HG03457 (cell line): ENCODE results near the gene PSRC1.
"Not testable (repeated sequence)": the region's sequence is repeated elsewhere in the genome, so short reads cannot be mapped to it uniquely, and the experiment has no call there.

Experiments
- ATAC-seq: cut with Tn5 transposase; IDR thresholded peaks from one replicate; pipeline ENCODE4 v1.9.1; 2021; ENCODE audit warnings: moderate number of reproducible peaks; ENCODE audit not compliant: unreplicated experiment

PSRC1 gene

DNA sequence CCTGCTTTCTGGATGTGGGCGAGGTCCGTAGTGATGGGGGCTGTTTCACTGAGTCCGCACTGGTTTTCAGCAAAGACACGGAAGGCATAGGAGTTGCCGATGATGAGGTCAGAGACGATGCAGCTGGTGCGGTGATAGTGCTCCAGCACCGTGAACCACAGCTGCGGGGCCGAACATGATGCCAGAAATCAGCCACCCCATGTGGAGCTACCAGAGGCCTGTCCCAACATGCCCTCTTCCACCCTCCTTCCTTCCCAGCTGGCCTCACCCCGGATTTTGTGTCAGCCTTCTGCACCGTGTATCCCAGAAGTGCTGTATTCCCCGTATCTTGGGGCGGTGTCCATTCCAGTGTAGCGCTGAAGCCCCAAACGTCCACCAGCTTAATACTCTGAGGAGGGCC is 13.8 kb upstream of the PSRC1 start:
- no peak for ATAC-seq

GRCh38 chr1:109295712-109296415 is 12.9 kb upstream of the PSRC1 start:
- no peak for ATAC-seq

GRCh38 chr1:109294481-109294880 is 11.5 kb upstream of the PSRC1 start:
- no peak for ATAC-seq

DNA sequence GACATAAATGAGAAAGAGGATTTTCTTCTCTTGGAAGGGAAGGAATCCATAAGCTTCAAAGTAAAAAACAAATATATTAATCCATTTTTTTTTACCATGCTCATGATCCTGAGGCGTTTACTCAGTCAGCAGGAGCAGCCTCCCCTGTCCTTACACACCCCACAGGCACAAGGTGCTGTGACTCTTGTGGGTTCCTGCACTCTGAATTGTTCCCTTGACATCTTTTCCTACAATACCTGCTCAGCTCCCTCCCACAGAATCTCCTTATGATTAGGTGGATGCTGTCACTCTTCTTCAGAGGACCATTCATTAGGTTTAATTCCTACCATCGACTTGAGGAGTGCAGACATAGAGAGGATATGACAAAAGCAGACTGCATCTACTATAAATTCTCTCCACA is 10.1 kb upstream of the PSRC1 start:
- ATAC-seq: no peak

- ATAC-seq: no peak
These were observed 9.4 kb upstream of the PSRC1 start for GRCh38 chr1:109292364-109292763.

- no peak for ATAC-seq
These were observed 8.1 kb upstream of the PSRC1 start for GRCh38 chr1:109290998-109291397.

GRCh38 chr1:109290137-109290536 is 7.2 kb upstream of the PSRC1 start:
- no peak for ATAC-seq

- ATAC-seq: not testable (repeated sequence)
These were observed 3.8 kb upstream of the PSRC1 start for GRCh38 chr1:109286762-109287161.

DNA sequence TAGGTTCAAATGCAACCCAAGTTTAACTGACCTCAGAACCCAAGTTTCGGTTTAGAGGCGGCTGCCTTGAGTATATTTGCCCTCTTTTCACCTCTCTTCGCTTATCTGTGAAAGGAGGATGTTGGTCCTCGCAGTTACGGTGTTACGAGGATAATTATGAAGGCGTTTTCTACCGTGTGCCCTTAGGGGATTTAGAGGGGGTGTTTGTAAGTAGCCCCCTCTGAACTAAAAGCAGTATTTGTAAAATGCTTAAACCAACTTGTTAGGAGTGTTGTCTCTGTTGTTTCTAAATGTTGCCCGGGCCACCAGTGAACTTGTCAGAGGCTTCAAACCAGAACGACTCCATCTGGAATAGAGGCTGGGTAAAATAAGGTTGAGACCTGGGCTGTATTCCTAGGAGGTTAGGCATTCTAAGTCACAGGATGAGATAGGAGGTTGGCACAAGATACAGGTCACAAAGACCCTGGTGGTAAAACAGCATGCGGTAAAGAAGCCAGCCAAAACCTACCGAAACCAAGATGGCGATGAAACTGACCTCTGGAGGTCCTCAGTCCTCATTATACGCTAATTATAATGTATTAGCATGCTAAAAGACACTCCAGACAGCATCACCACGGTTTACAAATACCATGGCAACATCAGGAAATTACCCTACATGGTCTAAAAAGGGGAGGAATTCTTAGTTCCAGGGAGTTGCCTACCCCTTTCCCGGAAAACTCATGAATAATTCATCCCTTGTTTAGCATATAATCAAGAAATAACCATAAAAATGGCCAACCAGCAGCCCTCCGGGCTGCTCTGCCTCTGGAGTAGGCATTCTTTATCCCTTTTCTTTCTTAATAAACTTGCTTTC is 1.0 kb upstream of the PSRC1 start:
- no peak for ATAC-seq

GRCh38 chr1:109282497-109282951 is 421 bp downstream of the PSRC1 start:
- ATAC-seq: no peak

DNA sequence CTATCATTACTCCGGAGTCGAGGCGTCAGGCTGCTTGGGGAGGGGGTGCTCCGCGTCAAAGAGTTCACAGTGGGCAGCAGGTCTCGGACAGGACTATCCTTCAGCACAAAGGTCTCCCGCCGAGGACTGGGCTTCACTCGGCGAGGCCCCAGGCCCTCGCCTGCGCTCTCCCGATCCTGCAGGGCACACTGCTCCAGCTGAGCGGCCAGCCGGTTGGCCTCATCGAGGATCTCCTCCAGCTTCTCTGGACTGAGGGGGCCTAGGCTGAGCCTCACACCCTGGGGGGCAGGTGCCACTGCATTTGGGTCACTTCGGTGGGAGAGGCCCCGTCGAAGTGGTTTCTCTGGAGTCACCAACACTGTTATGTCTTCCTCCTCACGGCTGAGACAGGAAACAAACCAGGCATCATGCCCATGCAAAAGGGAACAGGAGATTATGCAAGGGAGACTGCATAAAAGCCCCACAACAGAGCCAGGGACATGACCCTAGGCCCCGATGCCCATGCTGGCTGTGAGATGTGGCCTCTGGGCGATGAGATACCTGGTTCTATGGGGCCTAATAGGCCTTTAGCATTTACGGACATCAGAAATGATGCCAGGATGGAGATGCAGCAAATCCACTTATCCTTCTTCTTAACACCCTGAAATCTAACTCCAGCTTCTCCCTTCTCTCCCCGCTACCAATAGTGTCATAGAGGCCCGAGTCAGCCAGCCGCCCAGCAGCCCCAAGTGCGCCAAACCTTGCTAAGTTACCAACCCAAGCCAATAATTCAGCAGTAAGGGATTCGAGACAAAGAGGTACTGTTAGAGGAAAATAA is 1.1 kb downstream of the PSRC1 start:
- ATAC-seq: no peak

DNA sequence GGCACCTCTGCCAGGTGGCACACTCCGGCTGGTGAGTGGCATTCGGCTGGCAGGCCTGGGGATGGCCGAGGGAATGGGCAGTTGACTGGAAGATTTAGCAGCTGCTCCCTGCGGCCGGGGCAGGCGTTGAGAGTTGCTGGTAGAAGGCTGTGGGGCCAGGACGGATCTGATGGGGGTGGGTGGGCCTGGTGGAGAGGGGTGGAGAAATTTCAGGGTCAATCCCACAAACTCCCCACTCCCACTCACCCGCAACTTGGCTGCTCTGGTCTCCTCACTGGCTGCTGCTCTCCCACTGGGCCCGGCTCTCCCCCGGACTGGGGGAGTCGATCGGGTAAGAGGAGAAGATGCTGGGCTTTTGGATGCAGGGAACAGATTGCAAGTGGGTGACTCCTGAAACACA is 2.1 kb downstream of the PSRC1 start:
- ATAC-seq: no peak

DNA sequence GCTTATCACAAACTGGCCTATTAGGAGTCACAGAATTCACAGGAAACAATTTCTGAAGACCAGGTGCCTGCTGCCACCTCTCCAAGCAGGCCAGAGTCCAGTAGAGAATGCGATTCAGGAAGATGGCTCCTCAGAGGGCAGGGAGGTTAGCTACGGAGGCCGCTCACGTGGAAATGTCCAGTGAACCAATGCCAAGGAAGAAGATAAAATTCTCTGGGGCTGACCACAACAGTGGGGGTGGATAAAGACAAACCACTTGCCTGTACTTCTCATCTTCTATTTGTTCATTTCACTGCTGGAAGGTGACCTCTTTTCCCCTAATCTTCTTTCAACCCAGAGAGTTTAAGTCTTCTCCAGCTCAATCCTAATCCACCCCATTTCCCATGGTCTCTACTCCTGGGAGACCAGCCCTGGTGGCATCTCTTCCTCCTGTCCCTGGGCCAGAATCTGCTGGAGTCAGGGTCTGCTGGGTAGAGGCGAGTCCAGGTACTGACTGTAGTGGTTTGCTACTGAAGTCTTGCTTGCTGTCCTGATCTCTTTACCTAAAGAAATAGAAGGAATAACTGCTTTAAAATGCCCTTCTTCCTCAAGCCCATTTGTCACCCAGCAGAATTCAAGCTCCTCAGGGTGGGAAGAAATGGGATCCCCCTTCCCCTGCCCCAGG is 3.2 kb downstream of the PSRC1 start:
- no peak for ATAC-seq

DNA sequence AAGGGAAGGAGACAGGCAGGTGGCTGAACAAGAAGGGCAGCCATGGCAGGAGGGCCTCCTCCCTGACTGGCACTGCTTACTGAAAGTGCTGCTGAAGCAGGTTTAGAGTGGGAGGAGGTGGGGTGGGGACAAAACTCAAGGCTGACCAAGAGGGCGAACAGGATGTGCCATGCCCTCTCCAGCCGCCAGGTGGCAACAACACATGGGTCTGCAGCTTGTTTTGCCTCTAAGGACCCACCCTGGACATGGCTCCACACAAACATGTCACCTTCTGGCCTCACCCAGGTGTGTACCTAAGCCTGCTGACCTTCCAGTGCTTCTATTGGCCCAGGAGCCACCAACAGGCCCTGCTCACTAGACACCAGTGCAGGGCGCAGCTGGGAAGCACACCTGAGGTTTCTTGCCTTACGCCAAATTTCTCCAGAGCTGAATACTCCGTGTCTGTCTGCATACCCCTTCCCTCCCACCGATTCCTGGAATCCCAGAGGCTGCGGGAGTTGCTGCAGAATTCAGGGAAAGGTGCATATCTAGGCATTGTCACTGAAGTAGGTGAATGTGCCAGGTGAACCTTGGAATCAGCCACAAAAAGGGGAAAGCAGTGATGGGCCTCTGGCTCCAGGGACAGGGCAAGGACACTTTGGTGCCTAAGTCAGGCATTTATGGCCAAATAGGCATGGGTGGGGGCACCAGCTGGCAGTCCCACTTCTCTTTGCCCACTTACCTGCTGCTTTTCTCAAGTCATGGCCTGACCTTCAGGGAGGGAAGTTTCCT is 5.3 kb downstream of the PSRC1 start:
- ATAC-seq: no peak

- no peak for ATAC-seq
These were observed 7.1 kb downstream of the PSRC1 start for GRCh38 chr1:109275706-109276345.

DNA sequence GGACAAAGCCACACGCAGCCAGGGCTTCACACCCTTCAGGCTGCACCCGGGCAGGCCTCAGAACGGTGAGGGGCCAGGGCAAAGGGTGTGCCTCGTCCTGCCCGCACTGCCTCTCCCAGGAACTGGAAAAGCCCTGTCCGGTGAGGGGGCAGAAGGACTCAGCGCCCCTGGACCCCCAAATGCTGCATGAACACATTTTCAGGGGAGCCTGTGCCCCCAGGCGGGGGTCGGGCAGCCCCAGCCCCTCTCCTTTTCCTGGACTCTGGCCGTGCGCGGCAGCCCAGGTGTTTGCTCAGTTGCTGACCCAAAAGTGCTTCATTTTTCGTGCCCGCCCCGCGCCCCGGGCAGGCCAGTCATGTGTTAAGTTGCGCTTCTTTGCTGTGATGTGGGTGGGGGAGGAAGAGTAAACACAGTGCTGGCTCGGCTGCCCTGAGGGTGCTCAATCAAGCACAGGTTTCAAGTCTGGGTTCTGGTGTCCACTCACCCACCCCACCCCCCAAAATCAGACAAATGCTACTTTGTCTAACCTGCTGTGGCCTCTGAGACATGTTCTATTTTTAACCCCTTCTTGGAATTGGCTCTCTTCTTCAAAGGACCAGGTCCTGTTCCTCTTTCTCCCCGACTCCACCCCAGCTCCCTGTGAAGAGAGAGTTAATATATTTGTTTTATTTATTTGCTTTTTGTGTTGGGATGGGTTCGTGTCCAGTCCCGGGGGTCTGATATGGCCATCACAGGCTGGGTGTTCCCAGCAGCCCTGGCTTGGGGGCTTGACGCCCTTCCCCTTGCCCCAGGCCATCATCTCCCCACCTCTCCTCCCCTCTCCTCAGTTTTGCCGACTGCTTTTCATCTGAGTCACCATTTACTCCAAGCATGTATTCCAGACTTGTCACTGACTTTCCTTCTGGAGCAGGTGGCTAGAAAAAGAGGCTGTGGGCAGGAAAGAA is 8.1 kb downstream of the PSRC1 start:
- ATAC-seq: no peak

DNA sequence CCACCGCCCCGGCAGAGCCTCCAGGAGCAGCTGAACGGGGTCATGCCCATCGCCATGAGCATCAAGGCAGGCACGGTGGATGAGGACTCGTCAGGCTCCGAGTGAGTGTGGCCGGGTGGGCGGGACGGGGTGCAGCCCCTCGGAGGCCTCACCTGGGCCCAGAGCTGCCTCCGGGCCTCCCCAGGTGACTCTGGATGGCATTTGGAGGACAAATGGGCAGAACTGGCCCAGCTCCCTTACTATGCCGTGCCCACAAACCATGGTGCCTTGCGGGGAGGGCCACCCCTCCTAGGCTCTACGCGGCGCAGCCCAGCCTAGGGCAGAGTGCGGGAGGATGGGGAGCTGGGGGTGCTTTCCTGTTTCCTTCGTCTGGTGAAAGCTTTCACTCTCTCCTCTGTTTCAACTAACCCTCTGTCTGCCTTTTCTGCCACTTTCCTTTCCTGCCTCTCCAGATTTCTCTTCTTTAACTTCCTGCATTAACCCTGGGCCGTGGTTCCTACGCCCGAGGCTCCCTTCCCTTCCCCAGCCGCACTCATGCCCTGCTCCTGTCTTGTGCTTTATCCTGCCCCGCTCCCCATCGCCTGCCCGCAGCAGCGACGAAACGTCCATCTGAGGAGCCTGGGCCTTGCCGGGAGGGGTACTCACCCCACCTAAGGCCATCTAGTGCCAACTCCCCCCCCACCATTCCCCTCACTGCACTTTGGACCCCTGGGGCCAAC is 9.2 kb downstream of the PSRC1 start:
- ATAC-seq: no peak
